ENCODE results near the gene SMYD3. TPM values are rescaled to one million over a fixed set of nuclear protein-coding genes. Genes with fewer than 3 reads are reported as not detected.

The SMYD3 gene
- total and polyA plus RNA-seq, 2 of the 13 experiments (the other 11 are each of a cell fraction or from before 2014, with no cell fraction given) = 27.7 to 35.8 TPM

DNA sequence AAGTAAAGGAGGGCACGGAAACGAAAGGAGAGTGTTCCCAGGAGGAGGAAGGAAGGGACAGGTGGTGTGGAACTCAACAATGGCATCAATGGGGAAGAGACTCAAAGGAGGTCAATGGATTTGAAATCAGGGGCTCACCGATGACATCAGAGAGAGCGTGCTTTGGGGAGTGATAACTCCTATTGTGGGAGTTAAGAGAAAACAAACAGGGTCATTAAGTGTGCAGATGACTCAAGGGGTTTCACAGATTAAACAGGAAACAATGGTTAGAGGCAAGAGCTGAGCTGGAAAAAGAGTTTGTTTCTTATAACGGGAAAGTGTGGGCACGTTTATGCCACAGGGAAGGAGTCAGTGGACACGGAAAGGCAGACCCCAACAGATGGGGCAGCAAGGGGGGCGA is 629.1 kb downstream of the SMYD3 start:
- H3K9me3 ChIP-seq (ENCODE audit: low read length) = no peaks in the 10 kb centered on the region
- peaks cover 7% of the 10 kb centered on the region; the same call in 1 of the 2 replicates for H3K4me1 ChIP-seq (ENCODE audit: insufficient read depth, low read length)
- no peaks in the 10 kb centered on the region for H3K36me3 ChIP-seq (replicated peaks in 1 of 2; ENCODE audit: control insufficient read depth in 1 of 2, insufficient read depth in 2 of 2, low read length in 2 of 2)
- ChIA-PET CTCF (ENCODE audit: low intra/inter-chr PET ratio, low total read pairs) (no interaction called here), POLR2A (no interaction called here)
- no peak overlapping the region for H3K27ac ChIP-seq (ENCODE audit: extremely low read length, insufficient read depth, low read length)
- in situ Hi-C loops (cut with HindIII; ENCODE audit: extremely low pct_ligation_motif_present, low pct_unique_long_range_greater_than_20kb) (no loop called here), intact Hi-C loops (cut with micrococcal nuclease; ENCODE audit: unreplicated experiment) (no loop called here)
- H3K79me2 ChIP-seq (ENCODE audit: insufficient read depth, low read length) = no peaks in the 10 kb centered on the region
- no peak for FAIRE-seq
- H3K4me3 ChIP-seq (replicated peaks in 1 of 3; ENCODE audit: insufficient read depth in 1 of 3, low read depth in 2 of 3, low read length in 3 of 3) = no peak overlapping the region
- BruUV-seq (replicated peaks) = no TSS peak
- H3K4me2 ChIP-seq (ENCODE audit: low read depth, low read length) = no peak overlapping the region
- TF ChIP-seq ZNF724P (CRISPR knock-in tag; IDR thresholded peaks at IDR 0.05; ENCODE audit: borderline replicate concordance) = no peak
- no peak for TF ChIP-seq ZEB1 (IDR thresholded peaks at IDR 0.05; ENCODE audit: insufficient replicate concordance, low read depth)
- TF ChIP-seq FOXJ3 (CRISPR knock-in tag; IDR thresholded peaks at IDR 0.05; ENCODE audit: borderline replicate concordance) = no peak
- no peak for TF ChIP-seq YY1 (IDR thresholded peaks at IDR 0.05; ENCODE audit: insufficient read depth, insufficient replicate concordance, low read depth, low read length)
- no peak for TF ChIP-seq POLR2AphosphoS5 (IDR thresholded peaks at IDR 0.05; ENCODE audit: low read depth, low read length)
- no peak for TF ChIP-seq ZNF138 (CRISPR knock-in tag; IDR thresholded peaks at IDR 0.05; ENCODE audit: low read depth)
- no peak for DNase-seq (ENCODE audit: low spot score)
- 91% methylated on average over 8 of the region's 8 CpGs for WGBS (ENCODE audit: low lambda C conversion rate)
- H2AFZ ChIP-seq (ENCODE audit: low read length) = no peak overlapping the region
- no peak for ATAC-seq
- no peaks in the 10 kb centered on the region for H3K27me3 ChIP-seq (ENCODE audit: control insufficient read depth in 1 of 2, insufficient read depth in 2 of 2, low read length in 2 of 2)
- no peaks in the 10 kb centered on the region for H4K20me1 ChIP-seq (ENCODE audit: insufficient read depth, low read length)
- H3K9ac ChIP-seq (ENCODE audit: insufficient read depth, low read depth, low read length) = no peak overlapping the region

DNA sequence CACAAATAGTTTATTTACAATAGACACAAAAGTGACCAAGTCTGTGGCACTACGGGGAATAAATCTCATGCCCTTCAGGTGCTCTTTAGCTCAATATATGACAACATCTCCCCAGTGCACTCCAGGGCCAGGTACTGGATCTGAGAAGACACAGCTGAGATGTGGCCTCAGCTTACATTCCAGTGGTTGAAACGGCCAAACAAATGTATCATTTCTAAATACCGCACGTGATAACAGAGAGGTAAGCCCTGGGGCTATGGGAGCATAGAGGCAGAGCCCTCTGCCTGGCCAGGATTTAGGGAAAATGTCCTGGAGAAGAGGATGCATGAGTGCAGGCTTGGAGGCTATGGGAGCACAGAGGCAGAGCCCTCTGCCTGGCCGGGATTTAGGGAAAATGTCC is 630.5 kb downstream of the SMYD3 start:
- Histone ChIP-seq H3K9ac (ENCODE audit: insufficient read depth, low read depth, low read length) (no peak overlapping the region), H3K27me3 (ENCODE audit: control insufficient read depth in 1 of 2, insufficient read depth in 2 of 2, low read length in 2 of 2) (no peaks in the 10 kb centered on the region), H3K79me2 (ENCODE audit: insufficient read depth, low read length) (no peaks in the 10 kb centered on the region), H3K9me3 (ENCODE audit: low read length) (no peaks in the 10 kb centered on the region), H3K27ac (ENCODE audit: extremely low read length, insufficient read depth, low read length) (no peak overlapping the region), H3K4me2 (ENCODE audit: low read depth, low read length) (no peak overlapping the region), H3K4me1 (ENCODE audit: insufficient read depth, low read length) (peaks cover 7% of the 10 kb centered on the region; the same call in 1 of the 2 replicates), H3K36me3 (replicated peaks in 1 of 2; ENCODE audit: control insufficient read depth in 1 of 2, insufficient read depth in 2 of 2, low read length in 2 of 2) (no peaks in the 10 kb centered on the region), H3K4me3 (replicated peaks in 1 of 3; ENCODE audit: insufficient read depth in 1 of 3, low read depth in 2 of 3, low read length in 3 of 3) (no peak overlapping the region), H4K20me1 (ENCODE audit: insufficient read depth, low read length) (no peaks in the 10 kb centered on the region), H2AFZ (ENCODE audit: low read length) (no peak overlapping the region)
- WGBS (ENCODE audit: low lambda C conversion rate) = 75% methylated on average over 5 of the region's 5 CpGs
- no TSS peak for BruUV-seq (replicated peaks)
- POLR2A ChIA-PET = no interaction called here
- ATAC-seq = no peak
- no peak for DNase-seq (ENCODE audit: low spot score)
- in situ Hi-C loops (cut with HindIII; ENCODE audit: extremely low pct_ligation_motif_present, low pct_unique_long_range_greater_than_20kb) (no loop called here), intact Hi-C loops (cut with micrococcal nuclease; ENCODE audit: unreplicated experiment) (no loop called here)
- FAIRE-seq = no peak
- CTCF ChIA-PET (ENCODE audit: low intra/inter-chr PET ratio, low total read pairs) = no interaction called here
- TF ChIP-seq, protein P1, sequence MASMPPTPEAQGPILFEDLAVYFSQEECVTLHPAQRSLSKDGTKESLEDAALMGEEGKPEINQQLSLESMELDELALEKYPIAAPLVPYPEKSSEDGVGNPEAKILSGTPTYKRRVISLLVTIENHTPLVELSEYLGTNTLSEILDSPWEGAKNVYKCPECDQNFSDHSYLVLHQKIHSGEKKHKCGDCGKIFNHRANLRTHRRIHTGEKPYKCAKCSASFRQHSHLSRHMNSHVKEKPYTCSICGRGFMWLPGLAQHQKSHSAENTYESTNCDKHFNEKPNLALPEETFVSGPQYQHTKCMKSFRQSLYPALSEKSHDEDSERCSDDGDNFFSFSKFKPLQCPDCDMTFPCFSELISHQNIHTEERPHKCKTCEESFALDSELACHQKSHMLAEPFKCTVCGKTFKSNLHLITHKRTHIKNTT (CRISPR knock-in tag; IDR thresholded peaks at IDR 0.05) = no peak
- TF ChIP-seq ZNF343 (CRISPR knock-in tag; IDR thresholded peaks at IDR 0.05) = no peak
- no peak for TF ChIP-seq HOXD1 (CRISPR knock-in tag; IDR thresholded peaks at IDR 0.05)
- no peak for TF ChIP-seq ZNF605 (CRISPR knock-in tag; IDR thresholded peaks at IDR 0.05)
- TF ChIP-seq, protein P2, sequence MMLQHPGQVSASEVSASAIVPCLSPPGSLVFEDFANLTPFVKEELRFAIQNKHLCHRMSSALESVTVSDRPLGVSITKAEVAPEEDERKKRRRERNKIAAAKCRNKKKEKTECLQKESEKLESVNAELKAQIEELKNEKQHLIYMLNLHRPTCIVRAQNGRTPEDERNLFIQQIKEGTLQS (CRISPR knock-in tag; IDR thresholded peaks at IDR 0.05) = no peak
- TF ChIP-seq, protein P3, sequence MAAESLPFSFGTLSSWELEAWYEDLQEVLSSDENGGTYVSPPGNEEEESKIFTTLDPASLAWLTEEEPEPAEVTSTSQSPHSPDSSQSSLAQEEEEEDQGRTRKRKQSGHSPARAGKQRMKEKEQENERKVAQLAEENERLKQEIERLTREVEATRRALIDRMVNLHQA (CRISPR knock-in tag; IDR thresholded peaks at IDR 0.05) = no peak
- no peak for TF ChIP-seq ZNF160 (CRISPR knock-in tag; IDR thresholded peaks at IDR 0.05)
- TF ChIP-seq ZFY (CRISPR knock-in tag; IDR thresholded peaks at IDR 0.05) = no peak
- TF ChIP-seq JUND (CRISPR knock-in tag; IDR thresholded peaks at IDR 0.05) = no peak
- TF ChIP-seq, protein P4, sequence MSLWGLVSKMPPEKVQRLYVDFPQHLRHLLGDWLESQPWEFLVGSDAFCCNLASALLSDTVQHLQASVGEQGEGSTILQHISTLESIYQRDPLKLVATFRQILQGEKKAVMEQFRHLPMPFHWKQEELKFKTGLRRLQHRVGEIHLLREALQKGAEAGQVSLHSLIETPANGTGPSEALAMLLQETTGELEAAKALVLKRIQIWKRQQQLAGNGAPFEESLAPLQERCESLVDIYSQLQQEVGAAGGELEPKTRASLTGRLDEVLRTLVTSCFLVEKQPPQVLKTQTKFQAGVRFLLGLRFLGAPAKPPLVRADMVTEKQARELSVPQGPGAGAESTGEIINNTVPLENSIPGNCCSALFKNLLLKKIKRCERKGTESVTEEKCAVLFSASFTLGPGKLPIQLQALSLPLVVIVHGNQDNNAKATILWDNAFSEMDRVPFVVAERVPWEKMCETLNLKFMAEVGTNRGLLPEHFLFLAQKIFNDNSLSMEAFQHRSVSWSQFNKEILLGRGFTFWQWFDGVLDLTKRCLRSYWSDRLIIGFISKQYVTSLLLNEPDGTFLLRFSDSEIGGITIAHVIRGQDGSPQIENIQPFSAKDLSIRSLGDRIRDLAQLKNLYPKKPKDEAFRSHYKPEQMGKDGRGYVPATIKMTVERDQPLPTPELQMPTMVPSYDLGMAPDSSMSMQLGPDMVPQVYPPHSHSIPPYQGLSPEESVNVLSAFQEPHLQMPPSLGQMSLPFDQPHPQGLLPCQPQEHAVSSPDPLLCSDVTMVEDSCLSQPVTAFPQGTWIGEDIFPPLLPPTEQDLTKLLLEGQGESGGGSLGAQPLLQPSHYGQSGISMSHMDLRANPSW (CRISPR knock-in tag; IDR thresholded peaks at IDR 0.05; ENCODE audit: borderline replicate concordance) = no peak
- no peak for TF ChIP-seq FOXC1 (CRISPR knock-in tag; IDR thresholded peaks at IDR 0.05; ENCODE audit: borderline replicate concordance)
